ENCODE data around the gene TEDC2. TPM values are rescaled to one million over a fixed set of nuclear protein-coding genes. Genes with fewer than 3 reads are reported as not detected.

TEDC2 gene
- total and polyA plus RNA-seq, 9 of the 15 experiments (the other 6 are each of a cell fraction or from before 2014, with no cell fraction given), result 0.75 to 57.0 (median 17.6) TPM

GRCh38 chr16:2456551-2457153 lies 3.3 kb upstream of the TEDC2 start:
- POLR2A ChIA-PET, result interaction anchor here (0.7 to 2.0 kb wide), 3 partner anchors 13 to 55 kb away, joined by 3 to 10 read pairs (median 3); no protein-coding TSS in a partner anchor
- H3K9me1 ChIP-seq (ENCODE audit: control insufficient read depth, insufficient read depth, low read length), result peaks cover 6% of the 10 kb centered on the region
- H3K4me1 ChIP-seq (replicated peaks in 1 of 2; ENCODE audit: control insufficient read depth in 2 of 2, insufficient read depth in 2 of 2, low read length in 2 of 2), result peaks cover 10 to 71% of the 10 kb centered on the region in 2 experiments; a peak in 4 of 5 replicates
- H4K20me1 ChIP-seq (replicated peaks; ENCODE audit: control insufficient read depth, insufficient read depth, low read length), result no peaks in the 10 kb centered on the region; the same call in 1 of the 2 replicates
- intact Hi-C loops (cut with micrococcal nuclease), result no loop called here
- H3K36me3 ChIP-seq (ENCODE audit: control insufficient read depth, insufficient read depth, low read length), result peaks cover 79% of the 10 kb centered on the region; the same call in 2 of the 3 replicates
- FAIRE-seq (no peak), ATAC-seq (no peak), DNase-seq (ENCODE audit: extremely low read depth in 1 of 4, low spot score in 3 of 4) (no peak)
- H3K9ac ChIP-seq (ENCODE audit: insufficient read depth in 1 of 2, low read depth in 2 of 2, low read length in 2 of 2), result peak overlapping the region in 1 of 2 experiments; percentile 75; a peak in 1 of 4 replicates
- WGBS (ENCODE audit: insufficient coverage, low coverage, missing lambda C conversion rate), result 89% methylated on average over 17 of the region's 21 CpGs
- no peak overlapping the region for H3K4me3 ChIP-seq
- in situ Hi-C loops (cut with MboI), result no loop called here
- CTCF ChIA-PET (ENCODE audit: low intra/inter-chr PET ratio), result no interaction called here
- H3K9me3 ChIP-seq (replicated peaks; ENCODE audit: control insufficient read depth, insufficient read depth, low read depth, low read length), result no peaks in the 10 kb centered on the region
- H3K4me2 ChIP-seq (ENCODE audit: insufficient read depth, low read length), result no peak overlapping the region
- TF ChIP-seq CTBP1 (IDR thresholded peaks at IDR 0.05; ENCODE audit: borderline replicate concordance) (no peak), MAX (CRISPR knock-in tag; IDR thresholded peaks at IDR 0.05) (no peak), HEY1 (CRISPR knock-in tag; IDR thresholded peaks at IDR 0.05; ENCODE audit: borderline replicate concordance) (no peak), ATF2 (CRISPR knock-in tag; IDR thresholded peaks at IDR 0.05) (no peak), NR2F6 (CRISPR knock-in tag; IDR thresholded peaks at IDR 0.05) (no peak), POLR2G (IDR thresholded peaks at IDR 0.05; ENCODE audit: low read depth, low read length) (0 out of 2 replicates have a peak, but pooled peaks have one; percentile 5), JUNB (CRISPR knock-in tag; conservative IDR thresholded peaks at IDR 0.05) (no peak), ZKSCAN1 (IDR thresholded peaks at IDR 0.05; ENCODE audit: low read depth, low read length) (no peak), NCOA6 (IDR thresholded peaks at IDR 0.05) (no peak), SMARCC2 (IDR thresholded peaks at IDR 0.05; ENCODE audit: low read depth) (no peak), PKNOX1 (IDR thresholded peaks at IDR 0.05) (no peak), RBFOX2 (IDR thresholded peaks at IDR 0.05; ENCODE audit: low read depth, low read length) (0 out of 2 replicates have a peak, but pooled peaks have one; percentile 13), CREBBP (IDR thresholded peaks at IDR 0.05; ENCODE audit: low read depth, low read length) (no peak), ILK (tag; IDR thresholded peaks at IDR 0.05; ENCODE audit: borderline replicate concordance, low read depth) (no peak), PCBP2 (IDR thresholded peaks at IDR 0.05; ENCODE audit: low read depth, low read length, poor library complexity, severe bottlenecking) (no peak)
- no peaks in the 10 kb centered on the region for H3K27me3 ChIP-seq (ENCODE audit: control insufficient read depth in 2 of 2, insufficient read depth in 2 of 2, low read length in 2 of 2)
- no peak overlapping the region for H2AFZ ChIP-seq (ENCODE audit: low read depth, low read length)
- H3K27ac ChIP-seq (ENCODE audit: extremely low read depth, low read depth, low read length), result no peak overlapping the region
- BruUV-seq (replicated peaks), result no TSS peak
- H3K79me2 ChIP-seq (ENCODE audit: control insufficient read depth, insufficient read depth, low read length), result peaks cover 16% of the 10 kb centered on the region

All from K562 (cell line).